Hippocampal formation (tissue), 2 donors: ENCODE measurements around the gene SCYL1.

Experiments used
- DNase-seq, 2 donors: peaks; one replicate each; lab custom pipeline; 2025; lab: John Stamatoyannopoulos, UW

The SCYL1 gene

GRCh38 chr11:65585396-65586246 is 60.7 kb downstream of the SCYL1 start:
- no peak for DNase-seq

- DNase-seq = no peak
Observed at GRCh38 chr11:65586247-65586630, 61.4 kb downstream of the SCYL1 start.

GRCh38 chr11:65586676-65587075 is 61.8 kb downstream of the SCYL1 start:
- DNase-seq = no peak
